Astrocyte (in vitro differentiated cells and primary cell): ENCODE data around the gene COX20. TPM values are rescaled to one million over a fixed set of nuclear protein-coding genes. Genes with fewer than 3 reads are reported as not detected.

Source experiments
- DNase-seq: peaks from one replicate; pipeline ENCODE4 v3.0.0-alpha.2; 2010; ENCODE audit warnings: low read depth
- FAIRE-seq: peaks from 2 replicates; lab custom pipeline; 2011; peaks lifted over from hg19 to GRCh38; lab: Jason Lieb, UNC
- H2AFZ ChIP-seq: 2 replicates; pipeline ENCODE4 v1.6.0; 2012; ENCODE audit warnings: low read depth, low read length, inconsistent platforms
- H3K27ac ChIP-seq: 2 replicates; pipeline ENCODE4 v1.5.1; 2011; ENCODE audit warnings: low read depth, low read length, inconsistent platforms
- H3K27me3 ChIP-seq: 2 replicates; pipeline ENCODE4 v1.6.0; 2011; ENCODE audit warnings: low read length, inconsistent platforms; ENCODE audit not compliant: insufficient read depth
- H3K36me3 ChIP-seq: 2 replicates; pipeline ENCODE4 v1.5.1; 2011; ENCODE audit warnings: low read length, inconsistent platforms; ENCODE audit not compliant: insufficient read depth
- H3K4me1 ChIP-seq: 2 replicates; pipeline ENCODE4 v1.5.1; 2011; ENCODE audit warnings: low read length, inconsistent platforms; ENCODE audit not compliant: insufficient read depth
- H3K4me2 ChIP-seq: 2 replicates; pipeline ENCODE4 v1.6.0; 2012; ENCODE audit warnings: low read length, inconsistent platforms
- H3K4me3 ChIP-seq: 2 replicates; pipeline ENCODE4 v1.5.1; 2011; ENCODE audit warnings: low read depth, mild to moderate bottlenecking, low read length, inconsistent platforms; ENCODE audit not compliant: insufficient read depth
- H3K79me2 ChIP-seq: 2 replicates; pipeline ENCODE4 v1.6.0; 2012; ENCODE audit warnings: mild to moderate bottlenecking, low read length, inconsistent platforms; ENCODE audit not compliant: insufficient read depth
- H3K9ac ChIP-seq: 2 replicates; pipeline ENCODE4 v1.6.0; 2012; ENCODE audit warnings: mild to moderate bottlenecking, low read length, inconsistent platforms
- H3K9me3 ChIP-seq: 2 replicates; pipeline ENCODE4 v1.5.1; 2012; ENCODE audit warnings: low read depth, mild to moderate bottlenecking, low read length, inconsistent platforms; ENCODE audit not compliant: insufficient read depth
- H4K20me1 ChIP-seq: 2 replicates; pipeline ENCODE4 v1.6.0; 2012; ENCODE audit warnings: low read length, inconsistent platforms; ENCODE audit not compliant: insufficient read depth
- H3K27ac Mint-ChIP-seq: one replicate; pipeline ENCODE4 v1.8.0; 2021; ENCODE audit warnings: mild to moderate bottlenecking, mixed read lengths; ENCODE audit not compliant: unreplicated experiment
- H3K27me3 Mint-ChIP-seq: one replicate; pipeline ENCODE4 v1.8.0; 2021; ENCODE audit warnings: low read depth, mixed read lengths; ENCODE audit not compliant: unreplicated experiment
- H3K36me3 Mint-ChIP-seq: one replicate; pipeline ENCODE4 v1.8.0; 2021; ENCODE audit warnings: low read depth, mixed read lengths; ENCODE audit not compliant: unreplicated experiment
- H3K4me1 Mint-ChIP-seq: one replicate; pipeline ENCODE4 v1.8.0; 2021; ENCODE audit warnings: low read depth, mixed read lengths; ENCODE audit not compliant: unreplicated experiment
- H3K4me3 Mint-ChIP-seq: one replicate; pipeline ENCODE4 v1.8.0; 2021; ENCODE audit warnings: mild to moderate bottlenecking, moderate library complexity, mixed read lengths; ENCODE audit not compliant: unreplicated experiment
- H3K9me3 Mint-ChIP-seq: one replicate; pipeline ENCODE4 v1.8.0; 2021; ENCODE audit warnings: mild to moderate bottlenecking, mixed read lengths; ENCODE audit not compliant: unreplicated experiment
- EZH2 ChIP-seq: IDR thresholded peaks from 2 replicates; pipeline ENCODE4 v1.6.1; 2012; ENCODE audit warnings: mild to moderate bottlenecking, low read length, inconsistent platforms; ENCODE audit not compliant: insufficient read depth
- total RNA-seq: library from RNA; stranded (reverse); gene quantifications from 2 replicates; pipeline ENCODE4 v1.2.1, GENCODE V29; 2021
- TF ChIP-seq, protein P1 (sequence below): IDR thresholded peaks from 2 replicates; pipeline ENCODE4 v1.5.1; 2011; ENCODE audit warnings: low read depth, mild to moderate bottlenecking, inconsistent platforms, low read length, moderate library complexity; ENCODE audit not compliant: insufficient read depth

The COX20 gene
- total RNA-seq, 1 donor from 2014 or later: 51.0 TPM

DNA sequence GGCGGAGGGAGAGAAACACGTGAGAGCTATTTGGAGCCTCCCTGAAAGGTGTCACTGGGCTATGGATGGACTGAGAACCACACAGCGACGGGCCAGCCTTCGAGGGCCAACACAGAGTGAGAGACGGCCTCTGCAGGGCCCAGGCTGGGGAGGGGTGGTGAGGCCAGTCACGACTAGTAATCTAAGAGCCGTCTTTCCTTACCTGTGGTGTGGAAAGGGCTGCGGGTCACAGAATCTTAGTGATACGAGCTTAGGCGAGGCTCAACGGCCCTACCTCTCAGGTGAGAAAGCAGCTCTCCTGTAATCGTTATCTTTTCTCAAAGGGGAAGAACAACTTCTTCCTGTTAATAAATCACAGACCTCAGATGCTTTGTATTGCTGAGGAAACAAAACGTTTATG is 33.4 kb upstream of the COX20 start:
- TF ChIP-seq EZH2: no peak
- TF ChIP-seq, protein P1, sequence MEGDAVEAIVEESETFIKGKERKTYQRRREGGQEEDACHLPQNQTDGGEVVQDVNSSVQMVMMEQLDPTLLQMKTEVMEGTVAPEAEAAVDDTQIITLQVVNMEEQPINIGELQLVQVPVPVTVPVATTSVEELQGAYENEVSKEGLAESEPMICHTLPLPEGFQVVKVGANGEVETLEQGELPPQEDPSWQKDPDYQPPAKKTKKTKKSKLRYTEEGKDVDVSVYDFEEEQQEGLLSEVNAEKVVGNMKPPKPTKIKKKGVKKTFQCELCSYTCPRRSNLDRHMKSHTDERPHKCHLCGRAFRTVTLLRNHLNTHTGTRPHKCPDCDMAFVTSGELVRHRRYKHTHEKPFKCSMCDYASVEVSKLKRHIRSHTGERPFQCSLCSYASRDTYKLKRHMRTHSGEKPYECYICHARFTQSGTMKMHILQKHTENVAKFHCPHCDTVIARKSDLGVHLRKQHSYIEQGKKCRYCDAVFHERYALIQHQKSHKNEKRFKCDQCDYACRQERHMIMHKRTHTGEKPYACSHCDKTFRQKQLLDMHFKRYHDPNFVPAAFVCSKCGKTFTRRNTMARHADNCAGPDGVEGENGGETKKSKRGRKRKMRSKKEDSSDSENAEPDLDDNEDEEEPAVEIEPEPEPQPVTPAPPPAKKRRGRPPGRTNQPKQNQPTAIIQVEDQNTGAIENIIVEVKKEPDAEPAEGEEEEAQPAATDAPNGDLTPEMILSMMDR: no peak
- no peaks in the 10 kb centered on the region for H3K27me3 Mint-ChIP-seq
- H3K4me3 Mint-ChIP-seq: no peak overlapping the region
- Histone ChIP-seq H3K9ac (no peak overlapping the region), H3K4me1 (no peaks in the 10 kb centered on the region), H2AFZ (no peak overlapping the region), H3K9me3 (no peaks in the 10 kb centered on the region), H3K27ac (no peak overlapping the region), H4K20me1 (no peaks in the 10 kb centered on the region), H3K79me2 (no peaks in the 10 kb centered on the region), H3K4me2 (no peak overlapping the region), H3K4me3 (no peak overlapping the region), H3K27me3 (no peaks in the 10 kb centered on the region), H3K36me3 (no peaks in the 10 kb centered on the region)
- FAIRE-seq (no peak), DNase-seq (no peak)
- H3K27ac Mint-ChIP-seq: no peak overlapping the region
- H3K4me1 Mint-ChIP-seq: no peaks in the 10 kb centered on the region
- no peaks in the 10 kb centered on the region for H3K36me3 Mint-ChIP-seq
- H3K9me3 Mint-ChIP-seq: no peaks in the 10 kb centered on the region

DNA sequence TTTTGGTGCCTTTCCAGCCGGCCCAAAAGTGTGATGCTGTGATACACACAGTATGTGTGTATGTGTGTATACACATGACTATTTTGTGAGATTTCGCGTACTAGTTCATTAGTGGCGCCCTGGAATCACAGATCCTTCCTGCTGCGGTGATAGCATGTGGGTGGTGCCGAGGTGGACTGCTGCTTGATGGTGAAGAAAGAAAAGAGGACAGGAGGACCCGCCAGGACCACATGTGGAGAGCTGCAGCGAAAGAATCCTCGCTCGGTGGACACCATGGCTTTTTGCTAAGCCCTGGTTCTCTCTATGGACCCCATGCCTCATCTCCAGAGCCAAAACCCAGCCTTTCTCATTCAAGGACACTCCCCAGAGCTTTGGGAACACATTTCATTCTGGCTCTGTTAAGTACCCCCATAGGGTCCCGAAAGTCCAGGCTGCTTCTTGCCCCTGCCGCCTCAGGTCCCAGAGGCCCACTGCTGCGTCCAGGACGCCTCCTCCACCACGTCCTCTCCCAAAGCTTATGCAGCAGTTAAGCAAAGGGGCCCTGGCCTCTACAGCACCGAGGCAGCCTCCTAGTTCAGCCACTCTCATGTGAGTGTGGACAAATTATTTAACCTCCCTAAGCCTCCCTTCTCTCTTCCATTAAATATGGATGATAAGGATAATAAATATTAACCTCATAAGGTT is 32.8 kb upstream of the COX20 start:
- TF ChIP-seq, protein P1: no peak
- TF ChIP-seq EZH2: no peak
- FAIRE-seq (no peak), DNase-seq (no peak)
- Histone ChIP-seq H3K9me3 (no peaks in the 10 kb centered on the region), H3K27me3 (no peaks in the 10 kb centered on the region), H3K4me2 (no peak overlapping the region), H3K4me3 (no peak overlapping the region), H4K20me1 (no peaks in the 10 kb centered on the region), H3K27ac (no peak overlapping the region), H3K79me2 (no peaks in the 10 kb centered on the region), H2AFZ (no peak overlapping the region), H3K9ac (no peak overlapping the region), H3K4me1 (no peaks in the 10 kb centered on the region), H3K36me3 (no peaks in the 10 kb centered on the region)
- no peak overlapping the region for H3K27ac Mint-ChIP-seq
- no peaks in the 10 kb centered on the region for H3K36me3 Mint-ChIP-seq
- H3K27me3 Mint-ChIP-seq: no peaks in the 10 kb centered on the region
- H3K9me3 Mint-ChIP-seq: no peaks in the 10 kb centered on the region
- H3K4me3 Mint-ChIP-seq: no peak overlapping the region
- H3K4me1 Mint-ChIP-seq: no peaks in the 10 kb centered on the region

DNA sequence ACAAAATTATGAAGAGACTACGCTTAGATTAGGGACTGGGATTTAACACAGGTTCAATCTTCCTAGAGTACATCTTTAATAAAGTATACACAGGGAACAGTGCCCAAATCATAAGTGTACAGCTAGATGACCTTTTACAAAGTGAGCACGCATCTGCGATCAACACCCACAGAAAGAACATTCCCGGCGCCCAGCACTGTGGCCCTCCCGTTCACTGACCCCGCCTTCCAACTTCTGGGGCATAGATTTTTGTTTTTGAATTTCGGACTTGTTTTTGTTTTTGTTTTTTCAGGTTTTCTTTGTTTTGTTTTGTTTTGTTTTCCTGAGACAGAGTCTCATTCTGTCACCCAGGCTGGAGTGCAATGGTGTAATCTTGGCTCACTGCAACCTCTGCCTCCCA is 30.6 kb upstream of the COX20 start:
- no peak overlapping the region for H3K4me3 Mint-ChIP-seq
- H3K27me3 Mint-ChIP-seq: no peaks in the 10 kb centered on the region
- TF ChIP-seq, protein P1: no peak
- TF ChIP-seq EZH2: no peak
- H3K27me3 ChIP-seq: no peaks in the 10 kb centered on the region
- no peaks in the 10 kb centered on the region for H3K36me3 ChIP-seq
- H3K4me1 Mint-ChIP-seq: no peaks in the 10 kb centered on the region
- H3K27ac ChIP-seq: no peak overlapping the region
- no peak for DNase-seq
- no peak overlapping the region for H3K27ac Mint-ChIP-seq
- no peak overlapping the region for H3K4me3 ChIP-seq
- H3K36me3 Mint-ChIP-seq: no peaks in the 10 kb centered on the region
- H4K20me1 ChIP-seq: no peaks in the 10 kb centered on the region
- no peaks in the 10 kb centered on the region for H3K79me2 ChIP-seq
- H3K4me1 ChIP-seq: no peaks in the 10 kb centered on the region
- H3K9ac ChIP-seq: no peak overlapping the region
- no peaks in the 10 kb centered on the region for H3K9me3 Mint-ChIP-seq
- H3K9me3 ChIP-seq: no peaks in the 10 kb centered on the region
- H2AFZ ChIP-seq: no peak overlapping the region
- no peak for FAIRE-seq
- no peak overlapping the region for H3K4me2 ChIP-seq
